Cardiac muscle cell (in vitro differentiated cells and primary cell): ENCODE results near the gene SYCP3. TPM values are rescaled to one million over a fixed set of nuclear protein-coding genes. Genes with fewer than 3 reads are reported as not detected.

ENCODE experiments used
- DNase-seq, 2 donors: peaks; one replicate each; pipeline versions ENCODE4 v3.0.0 to v3.0.0-alpha.2; 2010 to 2017; ENCODE audit warnings: low read depth in 1 of 2, low spot score in 1 of 2
- H3K27ac ChIP-seq: fragments of 200-600 bp; sonication (generic); 2 replicates; pipeline ENCODE4 v1.5.1; 2016
- H3K27me3 ChIP-seq: fragments of 200-600 bp; sonication (generic); 2 replicates; pipeline ENCODE4 v1.6.0; 2016; ENCODE audit warnings: control low read depth
- H3K36me3 ChIP-seq: fragments of 200-600 bp; sonication (generic); 2 replicates; pipeline ENCODE4 v1.5.1; 2016; ENCODE audit warnings: control low read depth
- H3K4me1 ChIP-seq: fragments of 200-600 bp; sonication (generic); 2 replicates; pipeline ENCODE4 v1.8.1; 2017; ENCODE audit warnings: low read depth, mild to moderate bottlenecking, mixed run types
- H3K4me3 ChIP-seq: fragments of 200-600 bp; sonication (generic); 2 replicates; pipeline ENCODE4 v1.5.1; 2016; ENCODE audit warnings: mild to moderate bottlenecking
- H3K9me3 ChIP-seq: fragments of 200-600 bp; sonication (generic); 2 replicates; pipeline ENCODE4 v1.5.1; 2017; ENCODE audit warnings: low read depth, mild to moderate bottlenecking, control low read depth
- CTCF ChIP-seq: IDR thresholded peaks from 2 replicates; pipeline ENCODE4 v1.5.1; 2012; ENCODE audit warnings: low read depth, mild to moderate bottlenecking, low read length
- polyA plus RNA-seq: library from polyadenylated mRNA; unstranded; fragments of >200 nt; fragmentation: Nextera tagmentation; extraction: Ambion mirVana; gene quantifications from 2 replicates; pipeline ENCODE4 v1.2.1, GENCODE V29; 2016
- total RNA-seq: library from RNA; depleted of rRNA; stranded (reverse); fragments of >200 nt; gene quantifications from 2 replicates; pipeline ENCODE4 v1.2.3, GENCODE V29; 2016

SYCP3 gene
- total and polyA plus RNA-seq, 2 experiments from 2014 or later: 0.76 TPM; not detected in 1

DNA sequence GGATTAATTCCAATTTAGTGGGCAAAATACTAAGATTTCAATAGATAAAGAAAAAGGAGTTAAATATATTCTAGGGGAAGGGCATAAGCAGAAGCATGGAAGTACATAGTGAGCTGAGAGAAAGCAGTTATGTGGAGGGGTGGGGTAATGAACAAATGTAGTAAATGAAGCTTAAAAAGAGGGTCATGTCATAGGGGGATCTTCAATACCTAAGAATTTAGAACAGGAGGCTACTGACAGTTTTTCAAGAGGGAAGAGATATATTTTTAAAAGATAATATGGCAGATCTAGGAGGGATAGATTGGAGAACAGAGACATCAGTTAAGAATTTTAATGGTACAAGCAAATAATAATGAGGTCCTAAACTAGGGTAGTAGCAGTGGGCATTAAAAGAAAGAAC, 9.4 kb downstream of the SYCP3 start:
- no peaks in the 10 kb centered on the region for H3K9me3 ChIP-seq
- H3K4me1 ChIP-seq: no peaks in the 10 kb centered on the region
- no peak overlapping the region for H3K27ac ChIP-seq
- no peak for DNase-seq
- no peak overlapping the region for H3K4me3 ChIP-seq
- no peaks in the 10 kb centered on the region for H3K27me3 ChIP-seq
- H3K36me3 ChIP-seq: peaks cover 11% of the 10 kb centered on the region
- no peak for TF ChIP-seq CTCF

DNA sequence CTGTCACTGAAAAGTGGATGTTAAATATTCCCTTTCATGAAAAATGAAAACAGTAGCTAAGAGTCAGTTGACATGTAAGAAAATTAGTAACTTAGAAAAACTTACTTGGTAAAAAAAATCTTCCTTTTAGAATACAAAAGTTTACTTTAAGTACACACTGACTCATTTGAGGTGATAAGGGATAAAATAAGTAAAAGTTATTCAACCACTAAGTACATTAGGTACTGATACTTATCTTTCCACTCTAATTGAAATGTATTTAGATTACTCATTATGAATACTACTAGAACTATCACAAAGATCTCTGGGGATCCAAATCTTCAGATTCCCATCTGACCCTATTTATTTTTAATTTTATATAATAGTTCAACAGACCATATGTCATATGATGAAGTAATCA, 12.2 kb downstream of the SYCP3 start:
- Histone ChIP-seq H3K4me3 (no peak overlapping the region), H3K27me3 (no peaks in the 10 kb centered on the region), H3K27ac (no peak overlapping the region), H3K4me1 (no peaks in the 10 kb centered on the region), H3K36me3 (peaks cover 17% of the 10 kb centered on the region), H3K9me3 (no peaks in the 10 kb centered on the region)
- DNase-seq: no peak
- TF ChIP-seq CTCF: no peak

- Histone ChIP-seq H3K4me3 (no peak overlapping the region), H3K27ac (no peak overlapping the region), H3K4me1 (no peaks in the 10 kb centered on the region), H3K36me3 (peaks cover 14% of the 10 kb centered on the region), H3K9me3 (no peaks in the 10 kb centered on the region), H3K27me3 (no peaks in the 10 kb centered on the region)
- TF ChIP-seq CTCF: no peak
- DNase-seq: no peak
Measured at GRCh38 chr12:101722392-101722791, 16.9 kb downstream of the SYCP3 start.

DNA sequence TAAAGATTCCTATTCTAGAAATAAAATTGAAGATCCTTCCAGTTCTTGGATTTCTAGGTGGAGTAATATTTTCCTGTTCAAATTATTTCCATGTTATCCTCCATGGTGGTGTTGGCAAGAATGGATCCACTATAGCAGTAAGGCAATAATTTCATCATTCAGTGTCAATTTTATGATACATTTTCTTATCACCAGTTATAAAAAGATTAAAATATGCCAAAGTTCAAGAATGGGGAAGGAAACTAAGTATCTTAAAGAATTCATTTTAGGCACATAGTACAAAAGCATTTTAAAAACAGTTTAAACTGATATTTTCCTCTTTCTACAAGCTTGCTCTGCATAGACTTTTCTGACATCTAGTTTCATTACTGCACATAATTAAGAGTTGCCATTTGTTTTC, 19.1 kb downstream of the SYCP3 start:
- no peaks in the 10 kb centered on the region for H3K9me3 ChIP-seq
- no peak overlapping the region for H3K27ac ChIP-seq
- H3K4me3 ChIP-seq: no peak overlapping the region
- peaks cover 6% of the 10 kb centered on the region for H3K36me3 ChIP-seq
- no peak for TF ChIP-seq CTCF
- DNase-seq: no peak
- H3K27me3 ChIP-seq: no peaks in the 10 kb centered on the region
- no peaks in the 10 kb centered on the region for H3K4me1 ChIP-seq

GRCh38 chr12:101719566-101719965, 19.7 kb downstream of the SYCP3 start:
- no peak for DNase-seq
- Histone ChIP-seq H3K4me1 (no peaks in the 10 kb centered on the region), H3K9me3 (no peaks in the 10 kb centered on the region), H3K36me3 (peaks cover 6% of the 10 kb centered on the region), H3K27ac (no peak overlapping the region), H3K4me3 (no peak overlapping the region), H3K27me3 (no peaks in the 10 kb centered on the region)
- no peak for TF ChIP-seq CTCF
